ENCODE measurements around the gene NAT16.
A peak's percentile ranks its signal among the peaks of the same experiment; 100 is the strongest.
"Not testable (repeated sequence)": the region's sequence is repeated elsewhere in the genome, so short reads cannot be mapped to it uniquely, and the experiment has no call there.

The NAT16 gene

GRCh38 chr7:101125989-101126650 is 54.0 kb downstream of the NAT16 start:
- DNase-seq (ENCODE audit: low spot score) = peak; percentile 73

- DNase-seq (ENCODE audit: low spot score) = no peak
Measured at GRCh38 chr7:101124376-101125056, 55.6 kb downstream of the NAT16 start.

GRCh38 chr7:101123703-101124068 is 56.4 kb downstream of the NAT16 start:
- no peak for DNase-seq (ENCODE audit: low spot score)

- DNase-seq (ENCODE audit: low spot score) = no peak
Measured at GRCh38 chr7:101122933-101123702, 57.0 kb downstream of the NAT16 start.

GRCh38 chr7:101121991-101122932 is 57.8 kb downstream of the NAT16 start:
- DNase-seq (ENCODE audit: low spot score) = no peak

- not testable (repeated sequence) for DNase-seq (ENCODE audit: low spot score)
Measured at GRCh38 chr7:101121631-101121990, 58.5 kb downstream of the NAT16 start.
